Myocyte (in vitro differentiated cells): ENCODE results near the gene ARL6IP5. TPM values are rescaled to one million over a fixed set of nuclear protein-coding genes. Genes with fewer than 3 reads are reported as not detected.

ENCODE experiments used
- microRNA counts: library from miRNA; unstranded; fragments of <30 nt; microRNA quantifications from one replicate; lab custom pipeline; 2016
- microRNA-seq: library from miRNA; unstranded; fragments of <30 nt; microRNA quantifications from one replicate; pipeline ENCODE4, GENCODE V29; 2016
- total RNA-seq: library from RNA; depleted of rRNA; stranded (reverse); fragments of >200 nt; gene quantifications from 2 replicates; pipeline ENCODE4 v1.2.3, GENCODE V29; 2014

Gene ARL6IP5
- total RNA-seq, 1 donor from 2014 or later = 433 TPM

MicroRNAs encoded within 50 kb of the gene (microRNA counts, 767-probe panel; counts per million panel counts)
- not detected for microRNA hsa-miR-3136-5p (lab: Ali Mortazavi, UCI)

Small RNA genes within 50 kb of the gene (microRNA-seq; reads per million reads assigned to microRNA genes)
- gene MIR3136 = 1.3 reads per million

Other genes starting within 250 kb of the ARL6IP5 start
- not detected in 2 replicates for gene TAFA4, start 152.4 kb upstream of the ARL6IP5 start, total RNA-seq
- 43.2 and 46.0 TPM in 2 replicates for gene EOGT, start 71.3 kb upstream of the ARL6IP5 start, total RNA-seq
- gene TMF1, start 32.6 kb upstream of the ARL6IP5 start, total RNA-seq = 24.9 and 37.6 TPM in 2 replicates
- 69.4 and 82.5 TPM in 2 replicates for gene UBA3, start 4.6 kb upstream of the ARL6IP5 start, total RNA-seq
- 71.3 and 168 TPM in 2 replicates for gene LMOD3, start 37.7 kb downstream of the ARL6IP5 start, total RNA-seq